Pancreas (tissue), 10 donors: Measurements from ENCODE around the gene WBP2NL. TPM values are rescaled to one million over a fixed set of nuclear protein-coding genes. Genes with fewer than 3 reads are reported as not detected.
"Not testable (repeated sequence)": the region's sequence is repeated elsewhere in the genome, so short reads cannot be mapped to it uniquely, and the experiment has no call there.

Experiments used
- ATAC-seq, 4 donors: fragments of 200-7000 bp; cut with Tn5 transposase; one replicate each; pipeline versions ENCODE4 v1.8.0 to v1.9.1; 2020; ENCODE audit warnings: mild to moderate bottlenecking in 4 of 4, moderate library complexity in 4 of 4
- DNase-seq, 6 donors: peaks; one replicate each; pipeline ENCODE4 v3.0.0-alpha.2; 2020
- FAIRE-seq: peaks from 2 replicates; lab custom pipeline; 2012; peaks lifted over from hg19 to GRCh38; lab: Jason Lieb, UNC
- H3K27ac ChIP-seq, 4 donors: fragments of 200-600 bp; sonication (generic); 1 replicate in 3 of 4; 2 replicates in 1 of 4; pipeline versions ENCODE4 v1.5.0 to v1.8.0; 2020
- H3K27me3 ChIP-seq, 4 donors: fragments of 200-600 bp; one replicate each; pipeline ENCODE4 v1.8.0; 2021
- H3K36me3 ChIP-seq, 3 donors: fragments of 200-600 bp; sonication (generic) in 1 of 3; one replicate each; pipeline versions ENCODE4 v1.5.0 to v1.8.0; 2020 to 2021
- H3K4me1 ChIP-seq, 3 donors: fragments of 200-600 bp; one replicate each; pipeline ENCODE4 v1.8.0; 2021
- H3K4me3 ChIP-seq, 4 donors: fragments of 200-600 bp; sonication (generic) in 2 of 4; one replicate each; pipeline versions ENCODE4 v1.5.0 to v1.8.0; 2020 to 2021
- H3K9me3 ChIP-seq, 4 donors: fragments of 200-600 bp; one replicate each; pipeline ENCODE4 v1.8.0; 2021
- WGBS, 2 donors: extraction: QIAGEN DNeasy Blood & Tissue Kit; methylation state at CpG; one replicate each; pipeline ENCODE4 v1.1.7; 2013; 5-methylcytosine and 5-hydroxymethylcytosine counted together
- intact Hi-C, 3 donors: fragments of 100-400 bp; cut with DNase I; formaldehyde crosslinking; loops; one replicate each; pipeline versions ENCODE4 v1.11.1 to v1.14.2; 2022
- polyA plus RNA-seq, 2 donors: library from polyadenylated mRNA; stranded (reverse); fragments of 200-250 nt; gene quantifications; one replicate each; pipeline ENCODE4 v1.2.3, GENCODE V29; 2013
- total RNA-seq, 6 donors: library from RNA; stranded (reverse); fragmentation: NEBNext Ultra II Directional in 4 of 6; extraction: Animal tissue kit (Norgen Biotek cat#: 25700) in 4 of 6; gene quantifications; one replicate each; pipeline versions ENCODE4 v1.2.1 to v1.2.4, GENCODE V29; 2021 to 2023
- TF ChIP-seq, protein P1 (sequence below), 4 donors: fragments of 200-600 bp; sonication (generic) in 3 of 4; IDR thresholded peaks; one replicate each; pipeline versions ENCODE4 v1.5.0 to v1.8.0; 2021; ENCODE audit warnings: antibody characterized with exemption in 4 of 4
- donor health status: healthy with polysubstance abuse.
- donor health status: DM: no; HTN: no; CAD: no; lungs with moderate emphysema.
- donor health status: DM: no; HTN: no; CAD: no.
- donor health status: control.
- donor health status: control.
- donor health status: Bipolar disorder and iron deficiency.
- donor health status: DM: yes; HTN: yes; CAD: no.
- donor health status: DM: no; HTN: no; CAD: no.
- donor health status: DM: no; HTN: no; CAD: no.
- donor health status: DM: yes; HTN: yes; CAD: no.

WBP2NL gene, protein sequence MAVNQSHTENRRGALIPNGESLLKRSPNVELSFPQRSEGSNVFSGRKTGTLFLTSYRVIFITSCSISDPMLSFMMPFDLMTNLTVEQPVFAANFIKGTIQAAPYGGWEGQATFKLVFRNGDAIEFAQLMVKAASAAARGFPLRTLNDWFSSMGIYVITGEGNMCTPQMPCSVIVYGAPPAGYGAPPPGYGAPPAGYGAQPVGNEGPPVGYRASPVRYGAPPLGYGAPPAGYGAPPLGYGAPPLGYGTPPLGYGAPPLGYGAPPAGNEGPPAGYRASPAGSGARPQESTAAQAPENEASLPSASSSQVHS
- total RNA-seq (1 to 10 TPM; 1.4 to 2.8 (median 1.7) TPM), polyA plus RNA-seq (1 to 10 TPM; 1.3 to 1.9 TPM)

DNA sequence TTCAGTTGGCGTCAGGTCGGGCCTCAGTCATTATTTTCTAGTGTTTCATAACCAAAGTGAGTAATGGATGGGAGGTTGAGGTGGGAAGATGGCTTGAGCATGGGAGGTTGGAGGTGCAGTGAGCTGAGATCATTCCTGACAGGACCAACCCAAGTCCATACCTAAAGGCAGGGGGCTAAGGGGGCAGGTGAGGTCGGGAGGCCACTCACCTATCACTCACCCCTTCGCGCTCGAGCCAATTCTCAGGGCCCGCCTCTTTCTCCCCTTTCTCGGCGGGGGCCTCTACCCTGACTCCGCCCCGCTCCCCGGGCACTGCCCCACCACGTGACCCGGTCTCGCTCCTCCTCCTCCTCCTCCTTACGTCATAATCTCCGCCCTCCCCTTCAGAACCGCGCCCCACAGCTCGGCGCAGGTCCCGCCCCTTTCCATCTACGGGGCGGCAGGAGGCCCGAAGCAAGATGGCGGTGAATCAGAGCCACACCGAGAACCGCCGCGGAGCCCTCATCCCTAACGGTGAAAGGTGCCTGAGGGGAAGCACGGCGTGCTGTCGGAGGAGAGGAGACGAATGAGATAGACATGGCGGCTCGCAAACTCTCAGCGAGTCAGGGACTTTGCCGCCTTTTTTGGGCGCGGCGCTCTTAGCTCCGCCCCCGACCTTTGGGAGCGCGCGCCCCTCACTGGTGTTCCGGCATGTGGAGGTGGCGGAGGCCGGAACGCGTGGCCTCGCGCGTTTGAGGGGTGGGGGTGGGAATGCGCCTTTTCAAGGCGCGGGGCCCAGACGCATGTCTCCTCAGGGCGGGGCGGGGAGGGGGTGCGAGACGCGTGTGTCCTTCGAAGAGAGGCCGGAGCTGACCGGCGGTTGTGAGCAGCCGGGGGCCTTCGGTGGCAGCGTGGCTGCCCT lies at the start of gene WBP2NL:
Gene WBP2NL (plus strand): TSS at position 428 of the 901 bp plus-strand sequence. CDS start 31 bp downstream, at position 459.
- 23% methylated on average over 66 to 71 of the region's 71 CpGs for WGBS, 2 donors

GRCh38 chr22:41948928-41949296 lies 49.7 kb upstream of the WBP2NL start:
- not testable (repeated sequence) for H3K36me3 ChIP-seq, H3K9me3 ChIP-seq, DNase-seq, ATAC-seq, FAIRE-seq, H3K4me1 ChIP-seq, H3K27ac ChIP-seq, H3K27me3 ChIP-seq, H3K4me3 ChIP-seq
- 83 to 87% methylated on average over 8 of the region's 8 CpGs for WGBS, 2 donors
- intact Hi-C loops: loop anchor here in 1 of 3 donors (10.0 kb wide), 2 partner anchors 124 to 254 kb away; partner anchors contain the start of gene MEI1

More for the DNA sequence above, at the start of gene WBP2NL:
- no peaks in the 10 kb centered on the region for H3K9me3 ChIP-seq
- no peaks in the 10 kb centered on the region for H3K36me3 ChIP-seq
- DNase-seq: peak; percentile 89 to 96 (median 93)
- H3K4me3 ChIP-seq: peak within 1 kb of the TSS; percentile 34 to 62 (median 55)
- TF ChIP-seq, protein P1, sequence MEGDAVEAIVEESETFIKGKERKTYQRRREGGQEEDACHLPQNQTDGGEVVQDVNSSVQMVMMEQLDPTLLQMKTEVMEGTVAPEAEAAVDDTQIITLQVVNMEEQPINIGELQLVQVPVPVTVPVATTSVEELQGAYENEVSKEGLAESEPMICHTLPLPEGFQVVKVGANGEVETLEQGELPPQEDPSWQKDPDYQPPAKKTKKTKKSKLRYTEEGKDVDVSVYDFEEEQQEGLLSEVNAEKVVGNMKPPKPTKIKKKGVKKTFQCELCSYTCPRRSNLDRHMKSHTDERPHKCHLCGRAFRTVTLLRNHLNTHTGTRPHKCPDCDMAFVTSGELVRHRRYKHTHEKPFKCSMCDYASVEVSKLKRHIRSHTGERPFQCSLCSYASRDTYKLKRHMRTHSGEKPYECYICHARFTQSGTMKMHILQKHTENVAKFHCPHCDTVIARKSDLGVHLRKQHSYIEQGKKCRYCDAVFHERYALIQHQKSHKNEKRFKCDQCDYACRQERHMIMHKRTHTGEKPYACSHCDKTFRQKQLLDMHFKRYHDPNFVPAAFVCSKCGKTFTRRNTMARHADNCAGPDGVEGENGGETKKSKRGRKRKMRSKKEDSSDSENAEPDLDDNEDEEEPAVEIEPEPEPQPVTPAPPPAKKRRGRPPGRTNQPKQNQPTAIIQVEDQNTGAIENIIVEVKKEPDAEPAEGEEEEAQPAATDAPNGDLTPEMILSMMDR (IDR thresholded peaks at IDR 0.05): no peak
- H3K27me3 ChIP-seq: no peaks in the 10 kb centered on the region
- no peak for FAIRE-seq
- peaks cover 0 to 5% (median 0%) of the 10 kb centered on the region in 3 donors for H3K4me1 ChIP-seq
- H3K27ac ChIP-seq: peak within 1 kb of the TSS in 1 of 4 donors; percentile 48
- peak; percentile 96 to 100 (median 99) for ATAC-seq
- intact Hi-C loops: no loop called here

- H3K9me3 ChIP-seq: no peaks in the 10 kb centered on the region
- ATAC-seq (no peak), FAIRE-seq (no peak), DNase-seq (peak in 1 of 6 donors; percentile 43)
- no peak overlapping the region for H3K27ac ChIP-seq
- H3K4me3 ChIP-seq: no peak overlapping the region
- TF ChIP-seq, protein P1 (IDR thresholded peaks at IDR 0.05): no peak
- H3K36me3 ChIP-seq: no peaks in the 10 kb centered on the region
- 87 to 97% methylated on average over 7 of the region's 7 CpGs for WGBS, 2 donors
- peaks cover 0 to 7% (median 0%) of the 10 kb centered on the region in 3 donors for H3K4me1 ChIP-seq
- H3K27me3 ChIP-seq: no peaks in the 10 kb centered on the region
- intact Hi-C loops: loop anchor here in 1 of 3 donors (10.0 kb wide), 2 partner anchors 125 to 255 kb away; partner anchors contain the start of gene MEI1
Observed at GRCh38 chr22:41949297-41949965, 49.2 kb upstream of the WBP2NL start.

DNA sequence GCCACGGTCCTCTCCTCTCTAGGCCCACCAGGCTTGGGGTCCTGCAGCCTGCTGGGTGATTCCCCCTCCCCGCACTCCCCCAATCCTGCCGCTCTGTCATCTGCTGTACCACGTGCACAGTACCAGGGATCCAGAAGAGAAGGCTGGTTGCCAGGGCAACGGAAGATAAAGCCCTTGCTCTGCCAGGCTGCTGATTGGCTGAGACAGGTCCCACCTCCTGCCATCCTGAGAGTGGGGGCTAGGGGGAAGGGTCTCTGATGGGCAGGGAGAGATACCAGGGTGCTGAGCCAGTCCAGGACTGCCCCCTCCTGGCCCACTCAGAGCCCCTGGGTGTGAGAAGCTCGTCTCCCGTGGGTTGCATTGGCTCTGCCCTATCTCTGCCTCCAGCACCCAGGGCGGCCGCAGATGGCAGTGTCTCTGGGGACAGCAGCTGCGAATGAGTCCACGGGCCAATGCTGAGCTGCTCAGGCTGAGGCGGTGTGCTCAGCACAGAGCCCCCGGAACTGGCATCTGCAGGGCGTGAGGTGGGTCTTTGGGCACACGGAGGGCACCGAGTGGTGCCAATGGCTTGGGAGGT lies 46.6 kb upstream of the WBP2NL start, which contains the start of gene SMIM45:
Gene SMIM45 (plus strand): TSS at position 253 of the 577 bp plus-strand sequence.
- no peak within 1 kb of the TSS for H3K4me3 ChIP-seq
- no peaks in the 10 kb centered on the region for H3K27me3 ChIP-seq
- FAIRE-seq (no peak), ATAC-seq (peak in 2 of 4 donors; percentile 18 to 45), DNase-seq (peak in 1 of 6 donors; percentile 44)
- H3K4me1 ChIP-seq: no peaks in the 10 kb centered on the region
- H3K9me3 ChIP-seq: no peaks in the 10 kb centered on the region
- no peaks in the 10 kb centered on the region for H3K36me3 ChIP-seq
- 42 to 54% methylated on average over 16 of the region's 16 CpGs for WGBS, 2 donors
- TF ChIP-seq, protein P1 (IDR thresholded peaks at IDR 0.05): no peak
- intact Hi-C loops: no loop called here
- no peak within 1 kb of the TSS for H3K27ac ChIP-seq
